Activated T-cell treated with anti-CD3 and anti-CD28 coated beads, Interleukin-2, amount 50 U/mL, for 72 hours (primary cell): ENCODE results near the gene EOGT. TPM values are rescaled to one million over a fixed set of nuclear protein-coding genes. Genes with fewer than 3 reads are reported as not detected.
A peak's percentile ranks its signal among the peaks of the same experiment; 100 is the strongest.

Experiments
- ATAC-seq, 2 donors: fragments of 150-1000 bp; cut with Tn5 transposase; replicated peaks in 1 of 2; 2 replicates each; pipeline ENCODE4 v1.10.0; 2021; ENCODE audit warnings: moderate library complexity in 2 of 2, mild to moderate bottlenecking in 1 of 2
- DNase-seq, 2 donors: peaks; one replicate each; pipeline ENCODE4 v3.0.0; 2021 to 2022; ENCODE audit warnings: mixed read lengths in 1 of 2
- H3K27ac Mint-ChIP-seq: one replicate; pipeline ENCODE4 v1.8.0; 2022; ENCODE audit warnings: mild to moderate bottlenecking, moderate library complexity, mixed read lengths
- H3K27me3 Mint-ChIP-seq: one replicate; pipeline ENCODE4 v1.8.0; 2022; ENCODE audit warnings: low read depth, mixed read lengths
- H3K36me3 Mint-ChIP-seq, 2 donors: one replicate each; pipeline ENCODE4 v1.8.0; 2022; ENCODE audit warnings: mixed read lengths in 2 of 2, mild to moderate bottlenecking in 1 of 2; ENCODE audit not compliant: insufficient read depth in 2 of 2
- H3K4me1 Mint-ChIP-seq: one replicate; pipeline ENCODE4 v1.8.0; 2022; ENCODE audit warnings: low read depth, mixed read lengths
- H3K4me3 Mint-ChIP-seq, 2 donors: one replicate each; pipeline ENCODE4 v1.8.0; 2022; ENCODE audit warnings: mild to moderate bottlenecking in 2 of 2, mixed read lengths in 2 of 2, moderate library complexity in 2 of 2
- H3K9me3 Mint-ChIP-seq, 2 donors: one replicate each; pipeline ENCODE4 v1.8.0; 2022; ENCODE audit warnings: mixed read lengths in 2 of 2
- total RNA-seq, 2 donors: library from RNA; stranded (reverse); gene quantifications; one replicate each; pipeline ENCODE4 v1.2.3, GENCODE V29; 2022

Gene EOGT
- total RNA-seq, 2 donors from 2014 or later = 16.8 to 23.7 TPM

DNA sequence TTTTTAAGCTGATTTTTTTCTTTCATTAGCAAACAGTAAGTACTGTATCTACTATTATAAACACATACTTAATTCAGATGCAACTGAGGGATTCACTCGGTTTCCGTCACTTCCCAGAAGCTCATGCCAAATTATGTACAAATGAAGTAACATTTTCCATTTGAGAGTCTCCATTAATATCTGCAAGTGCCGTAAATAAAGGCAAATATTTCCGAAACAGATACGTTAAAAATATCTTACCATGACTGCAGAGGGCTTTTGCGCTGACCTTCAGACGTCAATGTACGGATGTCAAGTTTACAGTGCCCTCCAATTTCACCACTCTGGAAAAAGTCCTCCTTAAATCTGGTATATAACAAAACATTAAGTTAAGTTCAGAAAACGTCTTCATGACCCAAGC, 9.3 kb downstream of the EOGT start:
- no peaks in the 10 kb centered on the region for H3K4me1 Mint-ChIP-seq
- peaks cover 3 to 7% of the 10 kb centered on the region in 2 donors for H3K36me3 Mint-ChIP-seq
- ATAC-seq = no peak
- H3K9me3 Mint-ChIP-seq = no peaks in the 10 kb centered on the region
- no peak overlapping the region for H3K27ac Mint-ChIP-seq
- no peak overlapping the region for H3K4me3 Mint-ChIP-seq
- no peak for DNase-seq
- no peaks in the 10 kb centered on the region for H3K27me3 Mint-ChIP-seq

GRCh38 chr3:68999605-69000004, 13.9 kb downstream of the EOGT start:
- no peak for DNase-seq
- Mint-ChIP-seq H3K27me3 (no peaks in the 10 kb centered on the region), H3K36me3 (peaks cover 8% of the 10 kb centered on the region in 2 donors), H3K27ac (peak overlapping the region; percentile 80), H3K4me3 (no peak overlapping the region), H3K9me3 (no peaks in the 10 kb centered on the region), H3K4me1 (peaks cover 7% of the 10 kb centered on the region)
- ATAC-seq = no peak

GRCh38 chr3:68999158-68999557, 14.3 kb downstream of the EOGT start:
- Mint-ChIP-seq H3K36me3 (peaks cover 8% of the 10 kb centered on the region in 2 donors), H3K27ac (no peak overlapping the region), H3K4me1 (peaks cover 7% of the 10 kb centered on the region), H3K9me3 (no peaks in the 10 kb centered on the region), H3K4me3 (no peak overlapping the region), H3K27me3 (no peaks in the 10 kb centered on the region)
- DNase-seq = no peak
- no peak for ATAC-seq

DNA sequence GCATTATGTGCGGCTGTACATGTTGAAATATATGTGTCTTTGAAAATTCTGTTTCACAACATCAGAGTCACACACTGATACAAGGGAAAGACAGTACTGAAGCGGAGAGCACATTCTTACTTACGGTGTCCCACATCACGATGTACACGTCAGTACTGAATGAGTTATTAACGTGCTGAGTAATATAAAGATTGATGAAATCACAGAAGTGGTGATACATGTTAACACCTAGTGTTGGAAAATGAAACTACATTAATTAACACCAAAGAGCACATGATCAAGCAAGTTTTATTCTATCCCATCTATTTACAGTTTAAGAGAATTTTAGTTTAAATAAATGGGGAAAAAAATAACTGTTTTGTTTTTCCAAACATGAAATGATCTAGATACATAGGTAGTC, 15.6 kb downstream of the EOGT start:
- Mint-ChIP-seq H3K4me3 (peak overlapping the region in 1 of 2 donors; percentile 59), H3K9me3 (no peaks in the 10 kb centered on the region), H3K27ac (peak overlapping the region; percentile 38), H3K27me3 (no peaks in the 10 kb centered on the region), H3K4me1 (peaks cover 7% of the 10 kb centered on the region), H3K36me3 (peaks cover 13% of the 10 kb centered on the region in 2 donors)
- DNase-seq (no peak), ATAC-seq (peak; percentile 77 to 84)

GRCh38 chr3:68996356-68996995, 17.0 kb downstream of the EOGT start:
- DNase-seq (peak; percentile 13 to 25), ATAC-seq (peak; percentile 72 to 84)
- Mint-ChIP-seq H3K4me3 (peak overlapping the region in 1 of 2 donors; percentile 38), H3K27me3 (no peaks in the 10 kb centered on the region), H3K9me3 (no peaks in the 10 kb centered on the region), H3K36me3 (peaks cover 13 to 15% of the 10 kb centered on the region in 2 donors), H3K4me1 (peaks cover 7% of the 10 kb centered on the region), H3K27ac (peak overlapping the region; percentile 35)

GRCh38 chr3:68988740-68989139, 24.7 kb downstream of the EOGT start:
- H3K4me1 Mint-ChIP-seq = peaks cover 7% of the 10 kb centered on the region
- H3K9me3 Mint-ChIP-seq = no peaks in the 10 kb centered on the region
- no peaks in the 10 kb centered on the region for H3K27me3 Mint-ChIP-seq
- H3K36me3 Mint-ChIP-seq = peaks cover 17 to 32% of the 10 kb centered on the region in 2 donors
- no peak overlapping the region for H3K4me3 Mint-ChIP-seq
- DNase-seq = no peak
- no peak for ATAC-seq
- no peak overlapping the region for H3K27ac Mint-ChIP-seq

- H3K27me3 Mint-ChIP-seq = no peaks in the 10 kb centered on the region
- H3K4me1 Mint-ChIP-seq = peaks cover 7% of the 10 kb centered on the region
- no peak for DNase-seq
- H3K4me3 Mint-ChIP-seq = peak overlapping the region in 1 of 2 donors; percentile 15
- H3K36me3 Mint-ChIP-seq = peaks cover 12 to 28% of the 10 kb centered on the region in 2 donors
- peak overlapping the region; percentile 66 for H3K27ac Mint-ChIP-seq
- H3K9me3 Mint-ChIP-seq = no peaks in the 10 kb centered on the region
- peak in 1 of 2 donors; percentile 56 for ATAC-seq
Measured at GRCh38 chr3:68987322-68987721, 26.2 kb downstream of the EOGT start.

DNA sequence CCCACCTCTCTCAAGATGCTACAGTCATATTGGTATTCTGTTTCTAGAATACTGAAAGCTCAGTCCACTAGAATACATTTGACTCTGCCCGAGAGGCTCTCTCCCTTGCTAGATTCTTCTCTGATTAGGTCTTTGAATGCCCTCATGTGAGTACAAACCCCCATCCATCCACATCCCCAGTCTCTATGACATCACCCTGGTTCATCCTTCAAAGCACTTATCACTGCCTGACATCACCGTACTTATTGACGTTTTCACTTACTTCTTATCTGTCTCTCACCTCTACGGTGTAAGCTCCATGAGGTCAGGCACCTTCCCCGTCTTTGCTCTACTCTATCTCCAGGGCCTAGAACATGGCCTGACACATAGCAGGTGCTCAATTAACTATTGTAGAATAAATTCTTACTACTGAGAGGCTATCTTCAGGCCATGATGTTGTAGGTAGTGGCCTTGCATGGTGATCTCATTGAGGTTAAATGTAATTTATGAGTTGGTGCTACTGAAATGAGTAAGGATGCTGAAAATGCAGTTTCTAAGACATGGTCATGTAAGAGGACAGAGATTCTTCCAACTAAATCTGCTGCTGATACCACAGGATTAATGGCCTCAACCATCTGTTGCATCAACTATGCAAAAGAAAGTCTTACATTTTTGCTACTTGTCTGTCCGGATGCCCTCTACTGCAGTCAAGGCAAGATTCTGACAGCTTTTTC, 26.8 kb downstream of the EOGT start:
- Mint-ChIP-seq H3K27ac (peak overlapping the region; percentile 33), H3K4me3 (no peak overlapping the region), H3K9me3 (no peaks in the 10 kb centered on the region), H3K4me1 (peaks cover 7% of the 10 kb centered on the region), H3K27me3 (no peaks in the 10 kb centered on the region), H3K36me3 (peaks cover 12 to 25% of the 10 kb centered on the region in 2 donors)
- no peak for DNase-seq
- ATAC-seq = peak; percentile 44 to 85

GRCh38 chr3:68985146-68985790, 28.2 kb downstream of the EOGT start:
- no peaks in the 10 kb centered on the region for H3K9me3 Mint-ChIP-seq
- no peak overlapping the region for H3K4me3 Mint-ChIP-seq
- peaks cover 7% of the 10 kb centered on the region for H3K4me1 Mint-ChIP-seq
- H3K36me3 Mint-ChIP-seq = peaks cover 12 to 21% of the 10 kb centered on the region in 2 donors
- ATAC-seq (no peak), DNase-seq (no peak)
- no peak overlapping the region for H3K27ac Mint-ChIP-seq
- H3K27me3 Mint-ChIP-seq = no peaks in the 10 kb centered on the region

GRCh38 chr3:68984011-68984530, 29.4 kb downstream of the EOGT start:
- H3K27ac Mint-ChIP-seq = no peak overlapping the region
- H3K9me3 Mint-ChIP-seq = no peaks in the 10 kb centered on the region
- no peak overlapping the region for H3K4me3 Mint-ChIP-seq
- no peak for ATAC-seq
- H3K36me3 Mint-ChIP-seq = peaks cover 12 to 21% of the 10 kb centered on the region in 2 donors
- peaks cover 7% of the 10 kb centered on the region for H3K4me1 Mint-ChIP-seq
- DNase-seq = no peak
- H3K27me3 Mint-ChIP-seq = no peaks in the 10 kb centered on the region

- Mint-ChIP-seq H3K4me3 (no peak overlapping the region), H3K27ac (no peak overlapping the region), H3K4me1 (no peaks in the 10 kb centered on the region), H3K9me3 (no peaks in the 10 kb centered on the region), H3K27me3 (no peaks in the 10 kb centered on the region), H3K36me3 (peaks cover 0 to 3% of the 10 kb centered on the region in 2 donors)
- DNase-seq (no peak), ATAC-seq (no peak)
Measured at GRCh38 chr3:68977486-68978167, 35.9 kb downstream of the EOGT start.

DNA sequence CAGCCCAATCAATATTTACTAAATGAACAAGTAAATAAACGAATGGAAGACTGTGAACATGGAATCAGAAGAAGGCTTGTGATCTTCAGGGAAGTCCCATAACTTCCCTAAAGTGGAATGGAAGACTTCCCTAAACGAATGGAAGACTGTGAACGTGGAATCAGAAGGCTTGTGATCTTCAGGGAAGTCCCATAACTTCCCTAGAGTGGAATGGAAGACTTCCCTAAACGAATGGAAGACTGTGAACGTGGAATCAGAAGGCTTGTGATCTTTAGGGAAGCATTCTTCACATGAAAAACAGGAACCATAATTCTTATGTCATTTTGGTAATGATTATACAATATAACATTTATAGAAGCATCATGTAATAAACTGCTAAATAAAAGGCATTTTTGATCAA, 38.8 kb downstream of the EOGT start:
- H3K4me3 Mint-ChIP-seq = no peak overlapping the region
- H3K4me1 Mint-ChIP-seq = no peaks in the 10 kb centered on the region
- peaks cover 0 to 3% of the 10 kb centered on the region in 2 donors for H3K36me3 Mint-ChIP-seq
- H3K9me3 Mint-ChIP-seq = no peaks in the 10 kb centered on the region
- peaks cover 6% of the 10 kb centered on the region for H3K27me3 Mint-ChIP-seq
- DNase-seq (no peak), ATAC-seq (no peak)
- no peak overlapping the region for H3K27ac Mint-ChIP-seq

- Mint-ChIP-seq H3K27ac (no peak overlapping the region), H3K9me3 (no peaks in the 10 kb centered on the region), H3K27me3 (peaks cover 13% of the 10 kb centered on the region), H3K4me3 (no peak overlapping the region), H3K36me3 (peaks cover 0 to 3% of the 10 kb centered on the region in 2 donors), H3K4me1 (no peaks in the 10 kb centered on the region)
- DNase-seq (no peak), ATAC-seq (no peak)
Measured at GRCh38 chr3:68973639-68974038, 39.8 kb downstream of the EOGT start.
